HG02571 (cell line): ENCODE data around the gene SRPX2.

Experiments
- ATAC-seq: cut with Tn5 transposase; IDR thresholded peaks from one replicate; pipeline ENCODE4 v1.9.1; 2021; ENCODE audit warnings: mild to moderate bottlenecking, moderate library complexity; ENCODE audit not compliant: unreplicated experiment

SRPX2 gene, protein sequence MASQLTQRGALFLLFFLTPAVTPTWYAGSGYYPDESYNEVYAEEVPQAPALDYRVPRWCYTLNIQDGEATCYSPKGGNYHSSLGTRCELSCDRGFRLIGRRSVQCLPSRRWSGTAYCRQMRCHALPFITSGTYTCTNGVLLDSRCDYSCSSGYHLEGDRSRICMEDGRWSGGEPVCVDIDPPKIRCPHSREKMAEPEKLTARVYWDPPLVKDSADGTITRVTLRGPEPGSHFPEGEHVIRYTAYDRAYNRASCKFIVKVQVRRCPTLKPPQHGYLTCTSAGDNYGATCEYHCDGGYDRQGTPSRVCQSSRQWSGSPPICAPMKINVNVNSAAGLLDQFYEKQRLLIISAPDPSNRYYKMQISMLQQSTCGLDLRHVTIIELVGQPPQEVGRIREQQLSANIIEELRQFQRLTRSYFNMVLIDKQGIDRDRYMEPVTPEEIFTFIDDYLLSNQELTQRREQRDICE

DNA sequence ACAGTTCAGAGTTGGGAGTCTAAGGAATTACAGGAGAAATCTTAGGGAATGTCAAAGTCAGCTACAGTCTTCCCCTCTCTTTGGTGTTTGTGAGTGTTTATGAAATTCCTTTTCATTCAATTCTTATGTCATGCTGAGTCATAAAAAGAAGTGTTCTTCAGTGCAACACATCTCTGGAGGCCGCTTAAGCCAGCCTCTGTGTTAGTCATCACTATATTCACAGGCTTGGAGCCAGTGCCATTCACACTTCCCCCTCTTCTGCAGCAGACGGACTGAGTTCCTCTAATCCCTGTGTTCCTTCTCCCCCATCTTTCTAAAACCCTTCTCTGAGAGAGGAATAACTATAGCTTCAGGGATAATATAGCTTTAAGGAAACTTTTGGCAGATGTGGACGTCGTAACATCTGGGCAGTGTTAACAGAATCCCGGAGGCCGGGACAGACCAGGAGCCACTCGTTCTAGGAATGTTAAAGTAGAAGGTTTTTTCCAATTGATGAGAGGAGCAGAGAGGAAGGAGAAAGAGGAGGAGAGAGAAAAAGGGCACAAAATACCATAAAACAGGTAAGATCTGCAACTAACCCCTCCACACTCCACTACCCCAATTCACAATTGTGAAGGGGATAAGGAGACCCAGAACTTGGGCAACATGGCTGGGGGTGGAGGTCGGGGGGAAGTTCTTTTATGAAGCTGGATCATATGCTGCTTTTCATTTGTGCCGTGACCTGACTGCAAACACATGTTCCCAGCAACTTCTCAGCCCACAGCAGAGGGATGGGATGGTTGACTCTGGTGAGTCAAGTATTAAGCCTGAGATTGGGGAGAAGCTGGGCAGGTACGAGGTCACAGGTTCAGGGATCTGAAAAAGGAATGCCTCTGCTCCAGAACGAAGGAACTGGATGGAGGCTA is at the start of gene SRPX2:
Gene SRPX2, plus strand, starts transcription at position 244 of the 905 bp plus-strand sequence. CDS start 2,124 bp downstream, outside the sequence.
- no peak for ATAC-seq

DNA sequence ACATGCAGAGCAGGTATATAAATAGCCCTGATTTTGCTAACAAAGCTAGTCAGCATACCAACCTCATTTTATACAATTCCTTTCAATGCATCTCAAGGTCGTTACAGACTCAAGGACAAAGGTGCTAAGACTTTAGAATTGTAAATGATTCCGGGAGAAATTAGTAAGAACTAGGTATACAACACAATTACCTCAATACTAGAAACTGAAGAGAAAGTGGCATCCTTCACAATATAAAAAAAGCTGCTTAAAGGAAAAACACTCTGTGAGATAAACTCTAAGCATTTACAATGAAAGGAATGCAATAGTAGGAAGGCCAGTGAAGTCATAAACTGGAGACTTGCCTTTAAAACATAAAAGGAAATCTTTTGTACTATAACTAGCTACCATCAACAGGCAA is 47.4 kb upstream of the SRPX2 start:
- ATAC-seq = no peak

DNA sequence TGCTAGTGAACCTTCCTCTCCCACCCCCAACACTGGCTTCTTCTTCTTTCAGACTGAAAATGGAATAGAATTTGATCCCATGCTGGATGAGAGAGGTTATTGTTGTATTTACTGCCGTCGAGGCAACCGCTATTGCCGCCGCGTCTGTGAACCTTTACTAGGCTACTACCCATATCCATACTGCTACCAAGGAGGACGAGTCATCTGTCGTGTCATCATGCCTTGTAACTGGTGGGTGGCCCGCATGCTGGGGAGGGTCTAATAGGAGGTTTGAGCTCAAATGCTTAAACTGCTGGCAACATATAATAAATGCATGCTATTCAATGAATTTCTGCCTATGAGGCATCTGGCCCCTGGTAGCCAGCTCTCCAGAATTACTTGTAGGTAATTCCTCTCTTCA is 44.5 kb upstream of the SRPX2 start:
- ATAC-seq = no peak

DNA sequence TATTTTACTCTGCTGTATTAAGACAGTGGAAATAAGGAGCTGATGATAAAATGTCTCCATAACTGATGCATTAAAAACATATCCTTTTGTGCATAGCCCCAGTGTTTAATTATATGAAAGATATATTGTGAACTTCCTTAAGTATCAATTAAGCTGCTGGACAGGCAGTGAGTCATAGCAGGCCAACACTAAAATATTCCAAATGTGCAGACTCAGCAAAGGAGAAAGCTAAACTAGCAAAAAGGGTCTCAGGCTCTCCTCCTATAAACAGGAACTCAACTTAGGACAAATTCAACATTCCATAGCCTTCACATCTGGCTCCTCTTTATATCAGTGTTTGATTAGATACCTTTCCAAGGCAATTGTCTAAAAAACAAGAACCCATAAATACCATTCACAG is 43.7 kb upstream of the SRPX2 start:
- no peak for ATAC-seq

DNA sequence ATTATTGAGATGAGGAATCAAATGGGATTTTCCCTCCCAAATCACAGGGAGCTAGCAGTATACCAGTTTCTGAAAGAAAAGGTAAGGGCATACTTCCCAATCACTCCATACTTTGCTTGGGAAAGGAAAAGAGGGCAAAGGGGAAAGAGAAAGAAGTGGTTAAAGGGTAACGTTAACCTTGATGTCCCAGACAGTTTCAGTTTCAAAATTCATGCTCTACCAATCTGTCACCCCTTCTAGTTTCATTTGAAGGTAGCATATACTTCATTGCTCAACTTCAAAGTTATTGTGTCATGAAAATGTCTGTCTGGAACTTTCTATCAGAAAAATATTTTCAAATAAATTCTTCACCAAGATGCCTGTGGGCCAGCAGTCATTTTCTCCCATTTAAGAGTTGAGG is 43.2 kb upstream of the SRPX2 start:
- ATAC-seq = no peak

DNA sequence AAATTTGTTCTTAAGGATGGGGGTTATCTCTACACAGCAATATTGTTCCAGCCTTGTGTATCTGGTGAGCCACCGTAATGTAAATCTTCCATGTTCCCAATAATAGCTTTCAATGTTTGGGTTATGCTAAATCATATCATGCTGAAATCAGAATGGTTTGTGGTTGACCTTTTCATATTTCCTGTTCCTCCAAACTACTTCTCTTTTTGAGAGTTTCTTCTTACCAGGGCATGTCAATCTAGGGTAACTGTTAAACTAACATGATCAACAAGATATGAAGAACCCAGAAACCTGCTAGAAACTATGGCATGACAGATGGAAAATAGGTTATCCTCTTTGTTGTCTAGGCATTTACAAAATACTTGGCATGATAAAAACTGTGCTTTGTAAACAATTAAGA is 37.2 kb upstream of the SRPX2 start:
- no peak for ATAC-seq

DNA sequence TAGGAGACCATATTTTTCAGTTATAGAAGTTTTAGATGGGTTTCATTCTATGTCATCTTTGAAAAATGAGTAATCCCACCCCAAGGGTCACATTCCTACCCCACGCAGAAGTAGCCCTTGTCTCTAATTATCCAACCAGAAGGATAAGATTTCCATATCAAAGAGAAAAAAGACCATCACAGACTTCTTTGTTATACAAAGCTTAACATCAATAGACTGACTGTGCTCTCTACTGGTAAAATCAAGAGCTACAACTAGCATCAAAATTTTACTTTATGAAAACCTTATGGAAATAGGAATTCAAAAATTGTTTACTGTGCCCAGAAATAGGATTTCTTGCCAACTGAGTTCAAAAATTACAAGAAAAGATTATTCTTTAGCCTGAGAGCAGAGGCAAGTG is 34.4 kb upstream of the SRPX2 start:
- ATAC-seq = no peak

DNA sequence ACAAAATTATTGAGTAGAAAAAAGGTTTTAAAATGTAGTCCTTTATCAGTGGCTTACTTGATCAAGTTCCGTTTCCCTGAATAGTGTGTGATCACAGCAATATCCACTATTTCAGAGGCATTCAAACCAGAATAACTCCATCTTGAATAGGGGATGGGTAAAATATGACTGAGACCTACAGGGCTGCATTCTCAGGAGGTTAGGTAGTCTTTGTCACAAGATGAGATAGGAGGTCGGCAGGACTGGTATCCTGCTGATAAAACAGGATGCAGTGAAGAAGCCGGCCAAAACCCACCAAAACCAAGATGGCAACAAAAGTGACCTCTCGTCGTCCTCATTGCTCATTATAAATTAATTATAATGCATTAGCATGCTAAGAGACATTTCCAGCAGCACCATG is 32.0 kb upstream of the SRPX2 start:
- ATAC-seq = no peak

DNA sequence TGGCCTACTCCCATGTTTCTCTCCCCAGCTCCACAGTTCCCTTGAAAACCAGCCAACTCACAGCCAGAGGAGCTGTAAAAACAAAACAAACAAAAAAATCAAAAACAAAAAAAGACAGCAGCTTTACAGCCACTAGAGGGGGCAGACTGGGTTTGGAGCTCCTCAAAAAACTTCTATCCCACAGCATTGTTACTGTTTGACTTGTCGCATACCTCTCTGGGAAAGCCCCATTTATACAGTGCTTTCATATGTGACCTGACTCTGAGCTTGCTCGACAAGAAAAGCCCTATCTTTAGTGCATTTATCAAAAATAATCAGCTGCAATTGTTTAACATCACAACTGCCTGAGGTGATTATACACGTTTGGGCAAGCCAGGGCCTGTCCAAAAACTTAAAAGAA is 29.0 kb upstream of the SRPX2 start:
- ATAC-seq = peak; percentile 91

DNA sequence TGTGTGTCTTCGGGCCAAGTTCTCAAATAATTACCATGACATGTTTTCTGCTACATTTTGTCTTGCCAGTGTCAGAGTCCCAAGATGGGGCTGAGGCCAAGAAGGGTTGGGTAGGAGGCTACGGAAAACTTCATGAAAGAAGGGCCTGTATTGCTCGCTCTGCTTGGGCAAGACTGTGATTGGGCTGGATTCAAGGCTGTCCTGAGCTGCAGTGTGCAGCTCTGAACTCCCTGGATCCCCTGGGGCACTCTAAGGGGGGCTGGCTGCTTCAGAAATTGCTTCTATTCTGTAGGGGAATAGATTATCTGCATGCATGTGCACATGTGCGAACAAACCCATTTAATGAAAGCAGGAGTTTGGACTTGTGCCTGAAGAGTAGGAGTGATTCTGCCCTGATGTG is 21.0 kb upstream of the SRPX2 start:
- no peak for ATAC-seq

DNA sequence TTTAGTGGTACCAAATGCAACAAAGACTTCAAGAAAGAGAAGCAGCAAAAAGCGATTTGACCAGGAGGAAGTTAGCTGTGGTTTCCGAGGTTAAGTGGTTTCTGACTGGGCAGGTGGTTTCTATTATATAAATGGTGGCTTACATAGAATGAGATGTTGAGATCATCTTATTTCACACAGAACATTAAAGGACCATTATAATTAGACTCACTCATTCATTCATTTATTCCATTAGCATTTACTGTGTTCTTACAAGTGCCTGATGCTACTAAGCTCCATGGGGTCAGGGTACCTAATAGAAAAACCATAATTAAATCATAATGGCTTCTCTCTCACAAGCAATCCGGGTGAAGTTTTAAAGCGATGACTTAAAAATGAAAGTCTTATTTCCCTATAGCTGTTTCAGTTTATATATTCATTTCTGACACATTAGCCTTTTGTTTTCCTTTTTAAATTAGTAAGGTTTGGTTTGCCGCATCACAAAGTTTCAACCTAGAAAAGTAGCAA is 18.0 kb upstream of the SRPX2 start:
- ATAC-seq = peak; percentile 92

DNA sequence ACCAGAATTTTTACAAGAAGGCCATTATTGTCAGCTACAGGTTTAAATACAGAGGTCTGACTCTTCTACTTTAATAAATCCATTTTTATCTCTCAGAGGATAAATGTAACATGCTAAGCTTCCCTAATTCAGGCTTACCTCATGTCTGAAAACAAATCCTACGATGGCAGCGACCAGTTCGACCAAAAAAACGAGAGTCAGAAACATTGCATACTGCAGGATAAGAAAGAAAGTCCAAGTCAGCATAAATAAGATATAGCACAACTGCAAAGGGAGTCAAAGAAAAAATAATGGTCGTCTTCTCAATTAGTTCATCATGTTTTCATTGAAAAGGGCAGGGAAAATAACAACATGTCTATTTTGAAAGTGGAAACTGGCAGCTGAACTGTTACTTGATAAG is 9.0 kb upstream of the SRPX2 start:
- ATAC-seq = no peak

DNA sequence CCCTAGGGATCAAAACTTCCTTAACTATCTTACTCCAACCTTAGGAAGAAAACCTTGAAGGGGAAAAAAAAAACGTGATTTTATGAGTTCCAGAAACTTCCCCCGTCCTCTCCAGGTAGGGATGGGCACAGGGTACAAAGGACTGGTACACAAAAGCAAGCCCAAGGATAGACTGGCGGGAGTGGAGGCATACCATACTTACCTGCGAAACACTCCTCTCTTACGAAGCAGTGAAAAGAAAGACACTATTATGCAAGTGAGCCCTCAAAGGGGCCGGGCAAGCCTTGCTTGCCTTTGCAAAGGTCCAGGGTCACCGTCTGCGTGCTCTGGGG is 8.0 kb upstream of the SRPX2 start:
- no peak for ATAC-seq

DNA sequence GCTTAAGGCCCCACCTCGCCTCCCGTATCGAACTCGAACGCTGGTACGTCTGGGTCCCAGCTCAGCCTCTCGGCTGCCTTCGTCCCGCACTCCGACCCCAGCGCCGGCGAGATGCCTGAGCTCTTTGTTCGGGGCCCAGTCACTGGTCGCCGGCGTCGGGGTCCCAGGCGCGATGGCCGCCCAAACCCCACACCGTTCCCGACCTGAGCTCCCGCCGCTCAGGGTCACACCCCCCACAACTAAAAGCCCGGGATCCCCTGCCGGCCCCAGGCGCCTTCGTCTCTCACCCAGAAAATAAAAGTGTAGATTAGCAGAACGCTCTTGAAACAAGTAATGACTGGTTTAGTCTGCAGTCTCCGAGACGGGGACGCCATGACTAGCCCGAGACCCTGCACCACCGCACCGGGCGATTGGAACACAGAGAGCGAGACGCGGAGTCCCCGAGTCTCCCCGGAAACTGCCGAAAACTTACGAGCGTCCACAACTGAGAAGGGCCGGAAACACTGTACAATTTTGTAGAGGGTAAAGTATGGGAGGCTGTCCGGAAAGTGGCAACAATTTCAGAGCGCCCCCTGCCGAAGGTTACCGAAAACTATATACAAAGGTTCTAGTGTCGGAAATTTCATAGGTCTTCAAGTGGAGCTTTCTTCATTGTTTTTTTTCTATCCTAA is 7.5 kb upstream of the SRPX2 start, which contains the start of gene TSPAN6:
Gene TSPAN6, minus strand, starts transcription at position 486 of the 671 bp plus-strand sequence. Its CDS starts 112 bp downstream, at position 374.
- ATAC-seq = peak; percentile 82

DNA sequence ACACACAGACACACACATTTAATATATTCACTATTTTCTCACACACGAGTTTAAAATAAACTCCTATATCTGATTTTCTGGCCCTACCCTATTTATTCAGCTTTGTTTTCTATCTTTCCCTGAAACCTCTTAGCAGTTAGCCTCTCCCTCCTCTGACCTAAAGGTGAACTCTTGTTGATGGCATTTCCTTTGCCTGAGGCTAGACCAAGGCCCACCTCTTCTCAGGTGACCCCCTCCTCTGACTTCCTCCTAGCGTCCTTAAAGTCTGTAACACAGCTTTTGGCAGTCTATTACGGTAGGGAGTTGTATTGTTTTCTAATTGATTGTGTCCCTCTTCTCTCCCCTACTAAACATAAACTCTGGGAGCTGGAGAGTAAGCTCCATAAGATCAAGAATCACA is 1.7 kb upstream of the SRPX2 start:
- no peak for ATAC-seq

DNA sequence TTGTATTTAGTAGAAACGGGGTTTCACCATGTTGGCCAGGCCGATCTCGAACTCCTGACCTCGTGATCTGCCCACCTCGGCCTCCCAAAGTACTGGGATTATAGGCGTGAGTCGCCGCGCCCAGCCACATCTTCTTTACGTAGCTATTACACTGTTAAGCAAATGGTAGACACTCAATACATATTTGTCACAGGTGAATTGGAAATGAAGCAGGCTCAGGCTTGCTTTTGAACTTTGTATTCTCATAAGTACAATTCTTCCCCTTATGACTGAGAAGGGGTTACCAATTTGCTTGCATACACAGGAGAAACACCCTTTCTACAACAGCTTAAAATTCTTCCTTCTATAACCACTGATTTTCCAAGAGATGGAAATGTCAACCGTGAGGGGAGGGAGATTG is 787 bp upstream of the SRPX2 start:
- ATAC-seq = no peak

DNA sequence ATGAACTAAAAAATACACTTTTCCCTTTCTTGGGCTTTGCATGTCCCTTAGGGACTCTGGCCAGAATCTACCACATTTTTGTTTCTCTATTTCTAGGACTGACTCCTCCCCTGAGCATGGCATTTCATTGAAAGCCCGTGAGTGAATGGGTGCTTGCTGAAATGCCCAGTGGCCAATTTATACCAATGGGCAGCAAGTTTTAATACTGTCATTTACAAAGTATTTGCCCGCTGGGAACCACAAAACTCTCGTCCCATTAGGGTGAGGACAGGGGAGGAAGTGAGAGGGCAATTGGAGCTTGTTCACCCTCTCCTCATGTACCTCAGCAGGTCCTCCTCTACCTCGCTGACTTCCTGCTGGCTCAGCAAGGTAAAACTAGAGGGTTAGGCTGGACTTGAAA is 1.1 kb downstream of the SRPX2 start:
- no peak for ATAC-seq

DNA sequence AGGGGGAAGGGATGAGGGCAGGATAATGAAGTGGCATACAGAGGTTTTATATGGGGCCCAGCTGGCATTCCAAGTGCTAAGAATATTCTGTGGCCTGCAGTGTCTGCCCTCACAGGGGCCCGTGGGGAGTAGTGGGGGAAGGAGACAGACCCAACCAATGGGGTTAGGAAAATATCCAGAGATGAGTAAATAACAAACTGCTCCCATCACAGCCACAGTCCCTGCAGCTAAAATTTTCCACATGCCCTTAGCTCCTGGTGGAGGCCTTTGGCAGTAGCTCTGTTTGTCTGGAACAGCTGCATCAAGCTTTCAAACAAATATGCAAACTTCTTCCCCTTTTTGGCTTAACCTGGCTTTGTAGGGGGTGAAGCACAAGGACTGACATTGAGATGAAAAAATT is 3.1 kb downstream of the SRPX2 start:
- ATAC-seq = no peak

DNA sequence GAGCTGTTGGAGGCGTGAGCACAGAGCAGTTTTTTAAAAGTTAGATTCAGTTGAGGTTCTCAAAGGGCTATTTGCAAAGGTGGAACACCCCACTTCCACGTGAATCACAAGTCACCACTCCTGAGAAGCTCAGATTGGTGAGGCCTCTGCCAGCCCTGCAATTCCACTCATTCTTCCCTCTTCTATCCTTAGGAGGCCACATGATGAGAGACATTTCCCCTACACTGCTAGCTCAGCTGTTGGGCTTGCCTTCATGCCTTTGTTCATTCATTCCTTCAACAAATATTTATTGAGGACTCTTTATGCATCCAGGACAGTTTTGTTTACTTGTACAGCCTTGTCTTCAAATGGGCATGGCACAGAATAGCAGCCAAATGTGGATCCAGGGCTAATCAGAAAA is 3.7 kb downstream of the SRPX2 start:
- ATAC-seq = no peak

DNA sequence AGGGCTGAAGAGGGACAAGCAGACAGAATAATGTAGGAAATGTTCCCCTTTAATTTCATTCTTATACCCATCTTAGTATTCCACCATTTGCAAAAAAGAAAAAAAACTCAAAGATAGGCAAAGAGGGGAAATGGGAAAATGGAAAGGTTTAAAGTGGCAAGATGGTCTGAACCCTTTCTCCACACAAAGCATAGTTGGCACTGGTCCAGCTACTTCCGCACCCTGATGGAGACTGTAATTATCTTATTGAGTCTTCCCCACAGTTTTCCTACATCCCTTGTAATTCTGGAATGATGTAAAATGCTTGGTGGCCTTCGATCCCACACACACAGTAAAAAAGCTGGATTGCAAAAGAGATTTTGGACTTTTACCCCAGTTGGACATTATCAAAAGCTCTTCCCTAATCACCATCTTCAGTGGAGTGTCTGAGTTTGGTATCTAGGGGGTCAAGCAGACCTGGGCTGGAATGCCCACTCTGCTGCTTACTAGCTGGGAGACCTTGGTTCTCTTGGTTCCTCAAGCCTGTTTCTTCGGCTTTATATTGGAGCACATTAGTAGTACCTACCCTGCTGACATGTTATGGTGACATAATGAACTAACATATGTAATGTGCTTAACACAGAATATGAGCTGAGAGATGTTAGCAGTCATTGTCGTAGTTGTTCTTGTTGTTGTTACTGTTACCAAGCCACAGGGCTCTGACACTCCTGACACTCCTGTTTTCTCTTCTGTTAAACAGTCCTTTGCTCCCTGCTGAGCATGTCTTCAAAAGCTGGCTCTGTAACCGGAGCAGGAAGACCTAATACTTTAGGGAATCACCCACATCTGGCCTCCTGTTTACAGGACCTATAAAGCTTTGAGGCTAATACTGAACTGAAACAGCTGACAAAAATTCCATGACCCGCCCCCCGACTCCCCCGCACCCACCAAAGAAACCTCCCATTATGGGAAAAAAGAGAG is 4.7 kb downstream of the SRPX2 start:
- no peak for ATAC-seq
